ENCODE measurements around the gene KLF7. TPM values are rescaled to one million over a fixed set of nuclear protein-coding genes. Genes with fewer than 3 reads are reported as not detected.

KLF7 gene
- total RNA-seq, 3 donors from 2014 or later (not counting 1 experiment from before 2014, with no cell fraction given) = 22.9 to 39.1 (median 32.4) TPM

DNA sequence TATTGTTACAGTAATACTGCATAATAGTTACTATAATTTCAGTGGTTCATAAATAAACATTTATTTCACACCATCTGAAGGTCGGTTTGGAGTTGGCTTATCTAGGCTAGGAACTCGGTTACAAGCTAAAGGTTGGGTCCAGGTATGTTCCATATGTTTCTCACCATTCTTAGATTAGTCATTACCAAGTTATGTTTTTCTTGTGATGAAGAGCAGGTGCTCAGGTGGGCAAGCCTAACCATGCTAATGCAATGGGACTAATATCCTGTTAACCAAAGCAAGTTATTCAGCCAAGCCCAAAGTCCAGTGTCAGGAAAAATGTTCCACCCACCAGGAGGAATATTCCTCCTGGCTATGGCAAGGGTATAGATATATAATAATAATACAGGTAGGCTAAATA, 133.3 kb downstream of the KLF7 start:
- no peak for ATAC-seq
- no peak for DNase-seq
- H3K27ac ChIP-seq (ENCODE audit: low read length) = no peak overlapping the region
- no peaks in the 10 kb centered on the region for H3K36me3 ChIP-seq (ENCODE audit: control insufficient read depth, insufficient read depth, low read length)
- H3K4me3 Mint-ChIP-seq = no peak overlapping the region
- H3K9me3 ChIP-seq (ENCODE audit: control insufficient read depth, insufficient read depth, low read length) = no peaks in the 10 kb centered on the region
- WGBS (ENCODE audit: insufficient coverage) = 86% methylated on average over 2 of the region's 2 CpGs
- H3K4me1 Mint-ChIP-seq = no peaks in the 10 kb centered on the region
- no peak overlapping the region for H3K27ac Mint-ChIP-seq
- peaks cover 2% of the 10 kb centered on the region in 2 donors for H3K9me3 Mint-ChIP-seq
- intact Hi-C loops (cut with micrococcal nuclease) = no loop called here
- H3K27me3 Mint-ChIP-seq (ENCODE audit: low read depth in 2 of 2) = peaks cover 15 to 17% of the 10 kb centered on the region in 2 donors
- no peak overlapping the region for H3K4me3 ChIP-seq (ENCODE audit: low read length)
- peaks cover 11% of the 10 kb centered on the region for H3K36me3 Mint-ChIP-seq
- no peaks in the 10 kb centered on the region for H3K4me1 ChIP-seq (ENCODE audit: control insufficient read depth, insufficient read depth, low read length)
- TF ChIP-seq, protein P1, sequence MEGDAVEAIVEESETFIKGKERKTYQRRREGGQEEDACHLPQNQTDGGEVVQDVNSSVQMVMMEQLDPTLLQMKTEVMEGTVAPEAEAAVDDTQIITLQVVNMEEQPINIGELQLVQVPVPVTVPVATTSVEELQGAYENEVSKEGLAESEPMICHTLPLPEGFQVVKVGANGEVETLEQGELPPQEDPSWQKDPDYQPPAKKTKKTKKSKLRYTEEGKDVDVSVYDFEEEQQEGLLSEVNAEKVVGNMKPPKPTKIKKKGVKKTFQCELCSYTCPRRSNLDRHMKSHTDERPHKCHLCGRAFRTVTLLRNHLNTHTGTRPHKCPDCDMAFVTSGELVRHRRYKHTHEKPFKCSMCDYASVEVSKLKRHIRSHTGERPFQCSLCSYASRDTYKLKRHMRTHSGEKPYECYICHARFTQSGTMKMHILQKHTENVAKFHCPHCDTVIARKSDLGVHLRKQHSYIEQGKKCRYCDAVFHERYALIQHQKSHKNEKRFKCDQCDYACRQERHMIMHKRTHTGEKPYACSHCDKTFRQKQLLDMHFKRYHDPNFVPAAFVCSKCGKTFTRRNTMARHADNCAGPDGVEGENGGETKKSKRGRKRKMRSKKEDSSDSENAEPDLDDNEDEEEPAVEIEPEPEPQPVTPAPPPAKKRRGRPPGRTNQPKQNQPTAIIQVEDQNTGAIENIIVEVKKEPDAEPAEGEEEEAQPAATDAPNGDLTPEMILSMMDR (IDR thresholded peaks at IDR 0.05) = no peak
- peaks cover 2% of the 10 kb centered on the region for H3K27me3 ChIP-seq (ENCODE audit: control insufficient read depth, insufficient read depth, low read length)

Other genes with a start within 250 kb of the KLF7 start
- not detected for gene CPO, start 226.4 kb downstream of the KLF7 start, total RNA-seq